K562 (cell line): ENCODE measurements around the gene ZNF597. TPM values are rescaled to one million over a fixed set of nuclear protein-coding genes. Genes with fewer than 3 reads are reported as not detected.
A peak's percentile ranks its signal among the peaks of the same experiment; 100 is the strongest.

Source experiments
- CHCHD3 ChIP-seq: fragments of 250-450 bp; sonication (Bioruptor Pico); IDR thresholded peaks from 2 replicates; pipeline ENCODE4 v2.1.2; 2022; ENCODE audit warnings: mild to moderate bottlenecking
- HMG20B ChIP-seq: fragments of 250-450 bp; sonication (Bioruptor Pico); IDR thresholded peaks from 2 replicates; pipeline ENCODE4 v1.5.0; 2021; ENCODE audit warnings: mild to moderate bottlenecking
- HMGN3 ChIP-seq: IDR thresholded peaks from 2 replicates; pipeline ENCODE4 v1.6.1; 2011; ENCODE audit warnings: borderline replicate concordance, low read depth, mild to moderate bottlenecking, mixed read lengths, low read length; ENCODE audit not compliant: insufficient read length; ENCODE audit errors: extremely low read depth
- HNRNPL ChIP-seq: fragments of 200-400 bp; formaldehyde crosslinking; IDR thresholded peaks from 2 replicates; pipeline ENCODE4 v1.6.1; 2017; ENCODE audit warnings: low read depth, mild to moderate bottlenecking, low read length
- ID3 ChIP-seq, 2 experiments: fragments of 250-450 bp in 1 of 2; fragments of 450-650 bp in 1 of 2; sonication (Bioruptor Pico) in 1 of 2; IDR thresholded peaks; 2 replicates each; pipeline versions ENCODE4 v1.6.1 to v1.8.0; 2016 to 2021; ENCODE audit warnings: mild to moderate bottlenecking in 2 of 2, moderate library complexity in 2 of 2, missing compliant biosample characterization in 1 of 2, missing genetic modification characterization in 1 of 2
- NCOR1 ChIP-seq: fragments of 450-650 bp; IDR thresholded peaks from 2 replicates; pipeline ENCODE4 v1.6.1; 2016; ENCODE audit warnings: mild to moderate bottlenecking, moderate library complexity
- NR2F6 ChIP-seq: fragments of 450-650 bp; formaldehyde crosslinking; IDR thresholded peaks from 2 replicates; pipeline ENCODE4 v1.4.0; 2020; ENCODE audit warnings: mild to moderate bottlenecking
- POU5F1 ChIP-seq: fragments of 150-350 bp; IDR thresholded peaks from 2 replicates; pipeline ENCODE4 v1.6.1; 2014; ENCODE audit warnings: borderline replicate concordance, low read length, low read depth, mild to moderate bottlenecking; ENCODE audit not compliant: partially characterized antibody
- SIN3B ChIP-seq: fragments of 450-650 bp; IDR thresholded peaks from 2 replicates; pipeline ENCODE4 v1.6.1; 2017; ENCODE audit warnings: low read depth, mild to moderate bottlenecking, moderate library complexity
- SMAD4 ChIP-seq: fragments of 250-450 bp; sonication (Bioruptor Pico); conservative IDR thresholded peaks from 2 replicates; pipeline ENCODE4 v1.8.0; 2021; ENCODE audit warnings: inconsistent platforms, mild to moderate bottlenecking, moderate library complexity
- TGIF2 ChIP-seq: sonication (generic); formaldehyde crosslinking; IDR thresholded peaks from 2 replicates; pipeline ENCODE4 v1.8.1; 2022; ENCODE audit warnings: mild to moderate bottlenecking, missing genetic modification reagents, moderate library complexity
- TOE1 ChIP-seq, 2 experiments: fragments of 450-650 bp in 1 of 2; sonication (generic) in 1 of 2; formaldehyde crosslinking in 1 of 2; IDR thresholded peaks; 2 replicates each; pipeline versions ENCODE4 v1.7.1 to v1.8.0; 2016 to 2022; ENCODE audit warnings: borderline replicate concordance in 2 of 2, mild to moderate bottlenecking in 2 of 2, antibody characterized with exemption in 1 of 2, inconsistent platforms in 1 of 2, low read depth in 1 of 2, missing genetic modification reagents in 1 of 2, moderate library complexity in 1 of 2
- TRIM24 ChIP-seq, 2 experiments: fragments of 450-650 bp; IDR thresholded peaks; 2 replicates each; pipeline ENCODE4 v1.6.1; 2016
- ZFP36 ChIP-seq: fragments of 150-350 bp; IDR thresholded peaks from 2 replicates; pipeline ENCODE4 v1.6.1; 2018; ENCODE audit warnings: low read length, low read depth; ENCODE audit not compliant: partially characterized antibody
- ZFP91 ChIP-seq: sonication (generic); formaldehyde crosslinking; IDR thresholded peaks from 2 replicates; pipeline ENCODE4 v1.8.0; 2022; ENCODE audit warnings: mild to moderate bottlenecking, missing genetic modification reagents
- polyA plus RNA-seq, 8 experiments: library from polyadenylated mRNA; depleted of rRNA in 4 of 8; stranded (reverse) in 5 of 8; unstranded in 3 of 8; fragments of >200 nt; fragmentation: Nextera tagmentation in 2 of 8; fragmentation: Illumina TruSeq in 1 of 8; extraction: Ambion mirVana in 2 of 8; extraction: Trizol in 1 of 8; gene quantifications; 2 replicates each; pipeline versions ENCODE4 v1.2.1 to v1.2.3, GENCODE V29; 2011 to 2014; ENCODE audit warnings: inconsistent platforms in 1 of 8, missing spikeins in 1 of 8
- total RNA-seq, 7 experiments: library from RNA; depleted of rRNA in 6 of 7; stranded (reverse); fragments of >200 nt in 6 of 7; fragmentation: Illumina TruSeq in 2 of 7; extraction: Trizol in 2 of 7; gene quantifications; 2 replicates each; pipeline versions ENCODE4 v1.2.1 to v1.2.3, GENCODE V29; 2011 to 2021; ENCODE audit warnings: low replicate concordance in 1 of 7
- TF ChIP-seq, protein P1 (sequence below): fragments of 450-650 bp; IDR thresholded peaks from 2 replicates; pipeline ENCODE4 v1.7.0; 2016; ENCODE audit warnings: borderline replicate concordance
- TF ChIP-seq, protein P2 (sequence below): fragments of 450-650 bp; IDR thresholded peaks from one replicate; pipeline ENCODE4 v1.6.1; 2018; ENCODE audit warnings: mild to moderate bottlenecking, moderate library complexity; ENCODE audit not compliant: partially characterized antibody

Gene ZNF597
- total and polyA plus RNA-seq, 9 of the 15 experiments (the other 6 are each of a cell fraction or from before 2014, with no cell fraction given), result 0.14 to 0.68 (median 0.42) TPM

- TF ChIP-seq TRIM24 (IDR thresholded peaks at IDR 0.05) (no peak), SIN3B (peak; percentile 68; the same call in 1 of the 2 replicates), CHCHD3 (CRISPR knock-in tag) (no peak), TGIF2 (CRISPR knock-in tag) (no peak), ZFP36 (peak; percentile 28), HMG20B (no peak), HMGN3 (peak; percentile 69), ID3 (CRISPR knock-in tag; IDR thresholded peaks at IDR 0.05) (no peak), ID3 (tag; IDR thresholded peaks at IDR 0.05) (no peak), TOE1 (IDR thresholded peaks at IDR 0.05; ENCODE audit: borderline replicate concordance) (peak; percentile 91), TOE1 (CRISPR knock-in tag; IDR thresholded peaks at IDR 0.05; ENCODE audit: borderline replicate concordance, low read depth) (no peak), POU5F1 (peak; percentile 65), SMAD4 (peak; percentile 48; the same call in 1 of the 2 replicates), ZFP91 (CRISPR knock-in tag) (0 out of 2 replicates have a peak, but pooled peaks have one; percentile 7), HNRNPL (peak; percentile 57; the same call in 1 of the 2 replicates), NR2F6 (CRISPR knock-in tag) (no peak), NCOR1 (no peak)
- TF ChIP-seq, protein P1, sequence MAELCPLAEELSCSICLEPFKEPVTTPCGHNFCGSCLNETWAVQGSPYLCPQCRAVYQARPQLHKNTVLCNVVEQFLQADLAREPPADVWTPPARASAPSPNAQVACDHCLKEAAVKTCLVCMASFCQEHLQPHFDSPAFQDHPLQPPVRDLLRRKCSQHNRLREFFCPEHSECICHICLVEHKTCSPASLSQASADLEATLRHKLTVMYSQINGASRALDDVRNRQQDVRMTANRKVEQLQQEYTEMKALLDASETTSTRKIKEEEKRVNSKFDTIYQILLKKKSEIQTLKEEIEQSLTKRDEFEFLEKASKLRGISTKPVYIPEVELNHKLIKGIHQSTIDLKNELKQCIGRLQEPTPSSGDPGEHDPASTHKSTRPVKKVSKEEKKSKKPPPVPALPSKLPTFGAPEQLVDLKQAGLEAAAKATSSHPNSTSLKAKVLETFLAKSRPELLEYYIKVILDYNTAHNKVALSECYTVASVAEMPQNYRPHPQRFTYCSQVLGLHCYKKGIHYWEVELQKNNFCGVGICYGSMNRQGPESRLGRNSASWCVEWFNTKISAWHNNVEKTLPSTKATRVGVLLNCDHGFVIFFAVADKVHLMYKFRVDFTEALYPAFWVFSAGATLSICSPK, result no peak
- TF ChIP-seq, protein P2, sequence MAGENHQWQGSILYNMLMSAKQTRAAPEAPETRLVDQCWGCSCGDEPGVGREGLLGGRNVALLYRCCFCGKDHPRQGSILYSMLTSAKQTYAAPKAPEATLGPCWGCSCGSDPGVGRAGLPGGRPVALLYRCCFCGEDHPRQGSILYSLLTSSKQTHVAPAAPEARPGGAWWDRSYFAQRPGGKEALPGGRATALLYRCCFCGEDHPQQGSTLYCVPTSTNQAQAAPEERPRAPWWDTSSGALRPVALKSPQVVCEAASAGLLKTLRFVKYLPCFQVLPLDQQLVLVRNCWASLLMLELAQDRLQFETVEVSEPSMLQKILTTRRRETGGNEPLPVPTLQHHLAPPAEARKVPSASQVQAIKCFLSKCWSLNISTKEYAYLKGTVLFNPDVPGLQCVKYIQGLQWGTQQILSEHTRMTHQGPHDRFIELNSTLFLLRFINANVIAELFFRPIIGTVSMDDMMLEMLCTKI, result no peak
Measured at GRCh38 chr16:3400779-3401688, 42.3 kb downstream of the ZNF597 start, which contains the start of the genes ZNF174 and ZSCAN32 (continued).
